Keratinocyte (primary cell): ENCODE results near the gene PHF2.

ENCODE experiments used
- EZH2 ChIP-seq: IDR thresholded peaks from one replicate; pipeline ENCODE4 v1.6.1; 2012; ENCODE audit warnings: inconsistent platforms, mild to moderate bottlenecking, low read length, moderate library complexity
- TF ChIP-seq, protein P1 (sequence below), 3 experiments: IDR thresholded peaks in 1 of 3; conservative IDR thresholded peaks in 1 of 3; optimal IDR thresholded peaks in 1 of 3; 2 replicates in 2 of 3; 3 replicates in 1 of 3; pipeline versions ENCODE3 to v1.5.1; 2011; ENCODE audit warnings: low read length in 3 of 3, mild to moderate bottlenecking in 3 of 3, moderate library complexity in 2 of 3, control low read depth in 1 of 3, inconsistent platforms in 1 of 3; ENCODE audit not compliant: insufficient read depth in 2 of 3; ENCODE audit errors: extremely low read depth in 1 of 3

DNA sequence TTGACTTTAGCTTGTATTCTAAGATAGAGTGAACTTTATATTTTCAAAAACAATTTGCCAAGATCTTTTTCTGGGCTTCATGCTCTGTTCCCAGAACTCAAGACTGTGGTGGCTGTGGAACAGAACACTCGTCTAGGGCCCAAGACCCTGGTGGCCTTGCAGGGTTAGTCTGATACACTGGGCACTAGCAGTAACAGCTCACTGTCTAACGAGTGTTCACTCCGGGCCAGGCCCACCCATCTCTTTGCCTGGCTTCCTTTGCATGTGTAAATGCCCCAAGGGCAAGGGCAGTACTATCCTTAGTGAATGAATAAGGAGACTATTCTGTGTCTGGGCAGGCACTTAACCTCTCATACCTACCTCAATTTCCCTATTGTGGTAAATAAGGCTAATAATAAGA is 47.4 kb downstream of the PHF2 start:
- TF ChIP-seq EZH2: no peak
- TF ChIP-seq, protein P1, sequence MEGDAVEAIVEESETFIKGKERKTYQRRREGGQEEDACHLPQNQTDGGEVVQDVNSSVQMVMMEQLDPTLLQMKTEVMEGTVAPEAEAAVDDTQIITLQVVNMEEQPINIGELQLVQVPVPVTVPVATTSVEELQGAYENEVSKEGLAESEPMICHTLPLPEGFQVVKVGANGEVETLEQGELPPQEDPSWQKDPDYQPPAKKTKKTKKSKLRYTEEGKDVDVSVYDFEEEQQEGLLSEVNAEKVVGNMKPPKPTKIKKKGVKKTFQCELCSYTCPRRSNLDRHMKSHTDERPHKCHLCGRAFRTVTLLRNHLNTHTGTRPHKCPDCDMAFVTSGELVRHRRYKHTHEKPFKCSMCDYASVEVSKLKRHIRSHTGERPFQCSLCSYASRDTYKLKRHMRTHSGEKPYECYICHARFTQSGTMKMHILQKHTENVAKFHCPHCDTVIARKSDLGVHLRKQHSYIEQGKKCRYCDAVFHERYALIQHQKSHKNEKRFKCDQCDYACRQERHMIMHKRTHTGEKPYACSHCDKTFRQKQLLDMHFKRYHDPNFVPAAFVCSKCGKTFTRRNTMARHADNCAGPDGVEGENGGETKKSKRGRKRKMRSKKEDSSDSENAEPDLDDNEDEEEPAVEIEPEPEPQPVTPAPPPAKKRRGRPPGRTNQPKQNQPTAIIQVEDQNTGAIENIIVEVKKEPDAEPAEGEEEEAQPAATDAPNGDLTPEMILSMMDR (optimal IDR thresholded peaks at IDR 0.05 in 1 of 3, IDR thresholded peaks at IDR 0.05 in 1 of 3, conservative IDR thresholded peaks at IDR 0.05 in 1 of 3; ENCODE audit: extremely low read depth in 1 of 3, insufficient read depth in 2 of 3, low read length in 3 of 3): no peak
